GM19397 (cell line): ENCODE results near the gene BIN1.

ENCODE experiments used
- ATAC-seq: cut with Tn5 transposase; IDR thresholded peaks from one replicate; pipeline ENCODE4 v1.9.1; 2021; ENCODE audit warnings: mild to moderate bottlenecking, moderate library complexity; ENCODE audit not compliant: unreplicated experiment

BIN1 gene

GRCh38 chr2:127078028-127078427, 28.9 kb downstream of the BIN1 start:
- no peak for ATAC-seq

- no peak for ATAC-seq
Observed at GRCh38 chr2:127076924-127077323, 30.0 kb downstream of the BIN1 start.

GRCh38 chr2:127076290-127076689, 30.7 kb downstream of the BIN1 start:
- no peak for ATAC-seq

GRCh38 chr2:127075821-127076220, 31.1 kb downstream of the BIN1 start:
- no peak for ATAC-seq

GRCh38 chr2:127074936-127075335, 32.0 kb downstream of the BIN1 start:
- ATAC-seq: no peak

- no peak for ATAC-seq
Observed at GRCh38 chr2:127074358-127074757, 32.6 kb downstream of the BIN1 start.

- ATAC-seq: no peak
Observed at GRCh38 chr2:127072970-127073369, 34.0 kb downstream of the BIN1 start.

- ATAC-seq: no peak
Observed at GRCh38 chr2:127072396-127072795, 34.6 kb downstream of the BIN1 start.

GRCh38 chr2:127071901-127072328, 35.0 kb downstream of the BIN1 start:
- no peak for ATAC-seq

GRCh38 chr2:127070221-127070620, 36.7 kb downstream of the BIN1 start:
- no peak for ATAC-seq

- ATAC-seq: no peak
Observed at GRCh38 chr2:127069536-127069935, 37.4 kb downstream of the BIN1 start.

- no peak for ATAC-seq
Observed at GRCh38 chr2:127069003-127069402, 38.0 kb downstream of the BIN1 start.

- no peak for ATAC-seq
Observed at GRCh38 chr2:127068351-127068741, 38.6 kb downstream of the BIN1 start.

GRCh38 chr2:127067620-127068350, 39.2 kb downstream of the BIN1 start:
- no peak for ATAC-seq

GRCh38 chr2:127066942-127067341, 40.0 kb downstream of the BIN1 start:
- no peak for ATAC-seq

- ATAC-seq: no peak
Observed at GRCh38 chr2:127065940-127066318, 41.0 kb downstream of the BIN1 start.

- no peak for ATAC-seq
Observed at GRCh38 chr2:127065299-127065939, 41.5 kb downstream of the BIN1 start.

GRCh38 chr2:127064642-127065250, 42.2 kb downstream of the BIN1 start:
- peak; percentile 81 for ATAC-seq

- no peak for ATAC-seq
Observed at GRCh38 chr2:127063701-127064590, 43.0 kb downstream of the BIN1 start.

GRCh38 chr2:127061375-127062273, 45.3 kb downstream of the BIN1 start:
- no peak for ATAC-seq
